ENCODE data around the gene YIPF3. TPM values are rescaled to one million over a fixed set of nuclear protein-coding genes. Genes with fewer than 3 reads are reported as not detected.

The YIPF3 gene
- total and polyA plus RNA-seq, 2 donors (not counting 1 experiment from before 2014, with no cell fraction given): 64.3 to 92.6 TPM

GRCh38 chr6:43517505-43518357, 1.0 kb upstream of the YIPF3 start:
- peak overlapping the region; percentile 97 for H3K9ac ChIP-seq (ENCODE audit: low read length)
- H3K9me3 Mint-ChIP-seq (ENCODE audit: insufficient read depth): no peaks in the 10 kb centered on the region
- TF ChIP-seq CTCF (IDR thresholded peaks at IDR 0.05): no peak
- no peak for TF ChIP-seq EZH2 (IDR thresholded peaks at IDR 0.05; ENCODE audit: borderline replicate concordance, insufficient read depth, low read depth, low read length, poor library complexity, severe bottlenecking)
- H3K4me1 Mint-ChIP-seq: peaks cover 27% of the 10 kb centered on the region
- ATAC-seq (ENCODE audit: low read depth) (no peak), DNase-seq (no peak)
- H2AFZ ChIP-seq (ENCODE audit: insufficient read depth, low read depth, low read length, poor library complexity, severe bottlenecking): peak overlapping the region; percentile 90
- 8% methylated on average over 10 of the region's 10 CpGs for WGBS (ENCODE audit: insufficient coverage)
- H3K27me3 Mint-ChIP-seq: no peaks in the 10 kb centered on the region
- H3K4me3 Mint-ChIP-seq: no peak overlapping the region
- intact Hi-C loops (cut with micrococcal nuclease): loop anchor here (1.0 to 10.0 kb wide), 7 partner anchors 41 to 593 kb away; partner anchors contain the start of genes ABCC10, CNPY3, GTPBP2 and POLH
- no peaks in the 10 kb centered on the region for H3K27me3 ChIP-seq (replicated peaks in 1 of 4; ENCODE audit: control extremely low read depth in 1 of 4, control insufficient read depth in 3 of 4, insufficient read depth in 4 of 4, low read length in 3 of 4)
- POLR2A ChIA-PET: interaction anchor here (1.3 kb wide), 1 partner anchor 90 kb away, joined by 5 read pairs; the partner anchor contains the start of gene ABCC10
- peaks cover 28 to 36% of the 10 kb centered on the region in 2 donors for H3K4me1 ChIP-seq (ENCODE audit: control insufficient read depth in 2 of 2, insufficient read depth in 2 of 2, low read length in 2 of 2)
- H3K4me3 ChIP-seq (ENCODE audit: control extremely low read depth in 1 of 5, extremely low read depth in 1 of 5, insufficient read depth in 1 of 5, low read depth in 2 of 5, low read length in 4 of 5): peak overlapping the region; percentile 78 to 98 (median 91)
- H3K27ac Mint-ChIP-seq: no peak overlapping the region
- CTCF ChIA-PET: interaction anchor here (0.9 to 3.9 kb wide), 3 partner anchors 10 to 254 kb away, joined by 3 to 32 read pairs (median 3); no protein-coding TSS in a partner anchor
- H3K9me3 ChIP-seq (ENCODE audit: control extremely low read depth in 1 of 3, control insufficient read depth in 2 of 3, insufficient read depth in 1 of 3, low read length in 2 of 3): no peaks in the 10 kb centered on the region
- peak overlapping the region; percentile 47 to 91 for H3K27ac ChIP-seq (ENCODE audit: low read length in 2 of 2)
- peak overlapping the region; percentile 94 for H3K4me2 ChIP-seq (replicated peaks; ENCODE audit: low read depth, low read length, poor library complexity, severe bottlenecking)
- H3K79me2 ChIP-seq (ENCODE audit: control insufficient read depth, insufficient read depth, low read length): peaks cover 49% of the 10 kb centered on the region
- peaks cover 4 to 62% of the 10 kb centered on the region in 2 experiments for H3K36me3 ChIP-seq (replicated peaks in 1 of 2; ENCODE audit: control extremely low read depth in 1 of 2, control insufficient read depth in 1 of 2, extremely low read depth in 1 of 2, insufficient read depth in 2 of 2, low read length in 1 of 2)
- H4K20me1 ChIP-seq (ENCODE audit: control insufficient read depth, insufficient read depth, low read length, poor library complexity, severe bottlenecking): peaks cover 23% of the 10 kb centered on the region

Data from B cell (primary cell).